ENCODE measurements around the gene IQCK.

The IQCK gene

GRCh38 chr16:19896951-19897350 is 178.9 kb downstream of the IQCK start:
- no peak overlapping the region for H2AFZ ChIP-seq (ENCODE audit: low read depth, low read length)
- H3K4me1 ChIP-seq (ENCODE audit: insufficient read depth, low read length): no peaks in the 10 kb centered on the region
- no peak overlapping the region for H3K4me3 ChIP-seq (ENCODE audit: low read length)
- H3K27me3 ChIP-seq (ENCODE audit: insufficient read depth, low read length): no peaks in the 10 kb centered on the region
- H3K9me3 ChIP-seq (ENCODE audit: low read length): no peaks in the 10 kb centered on the region
- no peaks in the 10 kb centered on the region for H3K36me3 ChIP-seq (ENCODE audit: insufficient read depth, low read length)

DNA sequence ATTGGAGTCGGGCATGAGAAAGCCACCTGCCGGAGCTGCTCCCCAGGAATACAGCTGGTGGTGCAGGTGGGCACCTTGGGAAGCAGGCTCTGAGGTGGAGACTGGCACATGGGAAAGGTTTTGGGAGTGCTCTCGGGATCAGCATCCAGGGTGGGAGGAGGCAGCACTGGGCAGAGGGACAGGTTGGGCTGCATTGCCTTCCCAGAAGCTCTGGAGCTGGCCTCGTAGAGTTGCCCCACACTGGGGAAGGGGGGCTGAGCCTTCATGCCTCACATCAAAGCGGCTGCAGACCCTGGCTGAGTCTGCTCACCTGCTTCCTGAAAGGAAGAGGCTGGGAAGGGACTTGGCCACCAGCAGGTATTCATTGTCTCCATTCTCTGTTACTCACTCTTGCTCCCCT is 180.1 kb downstream of the IQCK start:
- no peak overlapping the region for H2AFZ ChIP-seq (ENCODE audit: low read depth, low read length)
- H3K27me3 ChIP-seq (ENCODE audit: insufficient read depth, low read length): no peaks in the 10 kb centered on the region
- no peak overlapping the region for H3K4me3 ChIP-seq (ENCODE audit: low read length)
- no peaks in the 10 kb centered on the region for H3K4me1 ChIP-seq (ENCODE audit: insufficient read depth, low read length)
- H3K36me3 ChIP-seq (ENCODE audit: insufficient read depth, low read length): no peaks in the 10 kb centered on the region
- H3K9me3 ChIP-seq (ENCODE audit: low read length): no peaks in the 10 kb centered on the region

- Histone ChIP-seq H3K36me3 (ENCODE audit: insufficient read depth, low read length) (no peaks in the 10 kb centered on the region), H3K9me3 (ENCODE audit: low read length) (no peaks in the 10 kb centered on the region), H3K27me3 (ENCODE audit: insufficient read depth, low read length) (no peaks in the 10 kb centered on the region), H2AFZ (ENCODE audit: low read depth, low read length) (no peak overlapping the region), H3K4me3 (ENCODE audit: low read length) (no peak overlapping the region), H3K4me1 (ENCODE audit: insufficient read depth, low read length) (no peaks in the 10 kb centered on the region)
Measured at GRCh38 chr16:19898924-19899604, 181.0 kb downstream of the IQCK start.

DNA sequence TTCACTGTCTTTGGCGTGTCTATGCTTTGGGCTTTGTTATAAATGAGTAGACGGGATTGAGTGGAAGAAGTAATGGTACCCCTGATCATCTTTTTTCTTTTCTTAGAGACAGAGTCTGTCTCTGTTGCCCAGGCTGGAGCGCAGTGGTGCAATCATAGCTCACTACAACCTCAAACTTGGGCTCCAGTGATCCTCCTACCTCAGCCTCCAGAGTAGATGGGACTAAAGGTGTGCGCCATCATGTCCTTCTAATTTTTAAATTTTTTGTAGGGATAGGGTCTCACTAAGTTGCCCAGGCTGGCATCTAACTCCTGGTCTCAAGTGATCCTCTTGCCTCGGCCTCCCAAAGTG is 181.5 kb downstream of the IQCK start:
- Histone ChIP-seq H3K27me3 (ENCODE audit: insufficient read depth, low read length) (no peaks in the 10 kb centered on the region), H3K9me3 (ENCODE audit: low read length) (no peaks in the 10 kb centered on the region), H2AFZ (ENCODE audit: low read depth, low read length) (no peak overlapping the region), H3K4me3 (ENCODE audit: low read length) (no peak overlapping the region), H3K4me1 (ENCODE audit: insufficient read depth, low read length) (no peaks in the 10 kb centered on the region), H3K36me3 (ENCODE audit: insufficient read depth, low read length) (no peaks in the 10 kb centered on the region)

GRCh38 chr16:19901164-19901563 is 183.1 kb downstream of the IQCK start:
- no peaks in the 10 kb centered on the region for H3K9me3 ChIP-seq (ENCODE audit: low read length)
- H2AFZ ChIP-seq (ENCODE audit: low read depth, low read length): no peak overlapping the region
- H3K36me3 ChIP-seq (ENCODE audit: insufficient read depth, low read length): no peaks in the 10 kb centered on the region
- no peaks in the 10 kb centered on the region for H3K4me1 ChIP-seq (ENCODE audit: insufficient read depth, low read length)
- no peaks in the 10 kb centered on the region for H3K27me3 ChIP-seq (ENCODE audit: insufficient read depth, low read length)
- H3K4me3 ChIP-seq (ENCODE audit: low read length): no peak overlapping the region

- Histone ChIP-seq H3K4me1 (ENCODE audit: insufficient read depth, low read length) (no peaks in the 10 kb centered on the region), H3K4me3 (ENCODE audit: low read length) (no peak overlapping the region), H3K9me3 (ENCODE audit: low read length) (no peaks in the 10 kb centered on the region), H2AFZ (ENCODE audit: low read depth, low read length) (no peak overlapping the region), H3K36me3 (ENCODE audit: insufficient read depth, low read length) (no peaks in the 10 kb centered on the region), H3K27me3 (ENCODE audit: insufficient read depth, low read length) (no peaks in the 10 kb centered on the region)
Measured at GRCh38 chr16:19907161-19907992, 189.3 kb downstream of the IQCK start.

All from neuron (in vitro differentiated cells).